DOHH2 (cell line): ENCODE measurements around the gene SYTL1.

ENCODE experiments used
- H3F3A ChIP-seq: fragments of 200-600 bp; sonication (generic), shearing (Covaris generic); 2 replicates; pipeline ENCODE4 v1.6.0; 2016; ENCODE audit warnings: antibody characterized with exemption, mild to moderate bottlenecking; ENCODE audit not compliant: control insufficient read depth, insufficient read depth
- H3K27ac ChIP-seq: fragments of 200-600 bp; sonication (generic); 2 replicates; pipeline ENCODE4 v1.5.1; 2014; ENCODE audit warnings: low read depth, mild to moderate bottlenecking, low read length, moderate library complexity
- H3K27me3 ChIP-seq: fragments of 200-600 bp; sonication (generic); 2 replicates; pipeline ENCODE4 v1.6.1; 2014; ENCODE audit warnings: mild to moderate bottlenecking, low read length, mixed read lengths; ENCODE audit not compliant: control insufficient read depth
- H3K36me3 ChIP-seq: fragments of 200-600 bp; sonication (generic); 2 replicates; pipeline ENCODE4 v1.6.1; 2014; ENCODE audit warnings: mild to moderate bottlenecking, low read length, moderate library complexity, mixed read lengths; ENCODE audit not compliant: control insufficient read depth
- H3K4me1 ChIP-seq: fragments of 200-600 bp; sonication (generic); 2 replicates; pipeline ENCODE4 v1.6.1; 2014; ENCODE audit warnings: mild to moderate bottlenecking, low read length, mixed read lengths; ENCODE audit not compliant: control insufficient read depth
- H3K4me2 ChIP-seq: fragments of 200-600 bp; sonication (generic); 2 replicates; pipeline ENCODE4 v1.6.0; 2014; ENCODE audit warnings: mild to moderate bottlenecking, low read length, moderate library complexity
- H3K4me3 ChIP-seq: fragments of 200-600 bp; sonication (generic); 2 replicates; pipeline ENCODE4 v1.5.1; 2014; ENCODE audit warnings: mild to moderate bottlenecking, low read length, mixed read lengths
- H3K79me2 ChIP-seq: fragments of 200-600 bp; sonication (generic); 2 replicates; pipeline ENCODE4 v1.6.1; 2014; ENCODE audit warnings: mild to moderate bottlenecking, low read length, mixed read lengths; ENCODE audit not compliant: control insufficient read depth
- H3K9me2 ChIP-seq: fragments of 200-600 bp; sonication (generic); replicated peaks from 2 replicates; pipeline ENCODE4 v1.6.1; 2014; ENCODE audit warnings: mild to moderate bottlenecking, low read length, mixed read lengths; ENCODE audit not compliant: control insufficient read depth
- H3K9me3 ChIP-seq: fragments of 200-600 bp; sonication (generic); 2 replicates; pipeline ENCODE4 v1.6.1; 2014; ENCODE audit warnings: antibody characterized with exemption, low read length, mixed read lengths; ENCODE audit not compliant: control insufficient read depth, insufficient read depth
- H4K20me1 ChIP-seq: fragments of 200-600 bp; sonication (generic); 2 replicates; pipeline ENCODE4 v1.6.0; 2014; ENCODE audit warnings: low read depth, mild to moderate bottlenecking, antibody characterized with exemption, low read length, moderate library complexity; ENCODE audit not compliant: control insufficient read depth, insufficient read depth
- CTCF ChIP-seq: fragments of 200-600 bp; sonication (generic); IDR thresholded peaks from one replicate; pipeline ENCODE4 v1.5.1; 2014; ENCODE audit warnings: antibody characterized with exemption, mild to moderate bottlenecking, low read depth, low read length; ENCODE audit not compliant: poor library complexity, severe bottlenecking
- EZH2phosphoT487 ChIP-seq: fragments of 200-600 bp; sonication (generic); IDR thresholded peaks from 2 replicates; pipeline ENCODE4 v1.6.1; 2017; ENCODE audit warnings: borderline replicate concordance, mild to moderate bottlenecking, antibody characterized with exemption, low read length, moderate library complexity, mixed read lengths

Gene SYTL1

GRCh38 chr1:27335506-27336422, 6.1 kb upstream of the SYTL1 start:
- H3F3A ChIP-seq: peaks cover 3% of the 10 kb centered on the region; the same call in 1 of the 2 replicates
- no peaks in the 10 kb centered on the region for H3K27me3 ChIP-seq
- no peak overlapping the region for H3K27ac ChIP-seq
- no peak overlapping the region for H3K4me3 ChIP-seq
- H3K9me2 ChIP-seq: no peaks in the 10 kb centered on the region
- no peak for TF ChIP-seq CTCF
- TF ChIP-seq EZH2phosphoT487: no peak
- no peak overlapping the region for H3K4me2 ChIP-seq
- H3K36me3 ChIP-seq: peaks cover 44% of the 10 kb centered on the region
- H3K4me1 ChIP-seq: peaks cover 16% of the 10 kb centered on the region
- H4K20me1 ChIP-seq: no peaks in the 10 kb centered on the region
- no peaks in the 10 kb centered on the region for H3K9me3 ChIP-seq
- peaks cover 4% of the 10 kb centered on the region; the same call in 1 of the 2 replicates for H3K79me2 ChIP-seq

GRCh38 chr1:27336756-27337155, 5.1 kb upstream of the SYTL1 start:
- H3K36me3 ChIP-seq: peaks cover 39% of the 10 kb centered on the region
- H3K4me2 ChIP-seq: no peak overlapping the region
- TF ChIP-seq EZH2phosphoT487: no peak
- no peak for TF ChIP-seq CTCF

GRCh38 chr1:27338751-27339150, 3.1 kb upstream of the SYTL1 start:
- no peaks in the 10 kb centered on the region for H3K27me3 ChIP-seq
- no peaks in the 10 kb centered on the region for H3K9me2 ChIP-seq
- H3K9me3 ChIP-seq: no peaks in the 10 kb centered on the region
- H4K20me1 ChIP-seq: no peaks in the 10 kb centered on the region
- H3F3A ChIP-seq: peaks cover 3% of the 10 kb centered on the region; the same call in 1 of the 2 replicates
- peaks cover 17% of the 10 kb centered on the region for H3K79me2 ChIP-seq
- H3K4me3 ChIP-seq: no peak overlapping the region
- H3K27ac ChIP-seq: no peak overlapping the region
- H3K4me1 ChIP-seq: peaks cover 46% of the 10 kb centered on the region
- no peak overlapping the region for H3K4me2 ChIP-seq
- TF ChIP-seq CTCF (no peak), EZH2phosphoT487 (no peak)
- peaks cover 19% of the 10 kb centered on the region for H3K36me3 ChIP-seq

More at GRCh38 chr1:27336756-27337155, 5.1 kb upstream of the SYTL1 start:
- Histone ChIP-seq H3F3A (peaks cover 3% of the 10 kb centered on the region; the same call in 1 of the 2 replicates), H3K4me1 (peaks cover 26% of the 10 kb centered on the region), H4K20me1 (no peaks in the 10 kb centered on the region), H3K27me3 (no peaks in the 10 kb centered on the region), H3K79me2 (no peaks in the 10 kb centered on the region), H3K4me3 (no peak overlapping the region), H3K9me2 (no peaks in the 10 kb centered on the region), H3K27ac (no peak overlapping the region), H3K9me3 (no peaks in the 10 kb centered on the region)
